A549 treated with Hydrocortisone at 1 μM for 4 hours (cell line): ENCODE measurements around the gene MARVELD3. TPM values are rescaled to one million over a fixed set of nuclear protein-coding genes. Genes with fewer than 3 reads are reported as not detected.

ENCODE experiments used
- total RNA-seq: library from RNA; stranded (reverse); fragments of 200-300 nt; extraction: Qiagen RNA extraction; gene quantifications from 5 replicates; pipeline ENCODE4 v1.2.3, GENCODE V29; 2022

MARVELD3 gene, protein sequence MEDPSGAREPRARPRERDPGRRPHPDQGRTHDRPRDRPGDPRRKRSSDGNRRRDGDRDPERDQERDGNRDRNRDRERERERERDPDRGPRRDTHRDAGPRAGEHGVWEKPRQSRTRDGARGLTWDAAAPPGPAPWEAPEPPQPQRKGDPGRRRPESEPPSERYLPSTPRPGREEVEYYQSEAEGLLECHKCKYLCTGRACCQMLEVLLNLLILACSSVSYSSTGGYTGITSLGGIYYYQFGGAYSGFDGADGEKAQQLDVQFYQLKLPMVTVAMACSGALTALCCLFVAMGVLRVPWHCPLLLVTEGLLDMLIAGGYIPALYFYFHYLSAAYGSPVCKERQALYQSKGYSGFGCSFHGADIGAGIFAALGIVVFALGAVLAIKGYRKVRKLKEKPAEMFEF
- 0.24 to 0.45 TPM (median 0.26 TPM) in 5 replicates for total RNA-seq

DNA sequence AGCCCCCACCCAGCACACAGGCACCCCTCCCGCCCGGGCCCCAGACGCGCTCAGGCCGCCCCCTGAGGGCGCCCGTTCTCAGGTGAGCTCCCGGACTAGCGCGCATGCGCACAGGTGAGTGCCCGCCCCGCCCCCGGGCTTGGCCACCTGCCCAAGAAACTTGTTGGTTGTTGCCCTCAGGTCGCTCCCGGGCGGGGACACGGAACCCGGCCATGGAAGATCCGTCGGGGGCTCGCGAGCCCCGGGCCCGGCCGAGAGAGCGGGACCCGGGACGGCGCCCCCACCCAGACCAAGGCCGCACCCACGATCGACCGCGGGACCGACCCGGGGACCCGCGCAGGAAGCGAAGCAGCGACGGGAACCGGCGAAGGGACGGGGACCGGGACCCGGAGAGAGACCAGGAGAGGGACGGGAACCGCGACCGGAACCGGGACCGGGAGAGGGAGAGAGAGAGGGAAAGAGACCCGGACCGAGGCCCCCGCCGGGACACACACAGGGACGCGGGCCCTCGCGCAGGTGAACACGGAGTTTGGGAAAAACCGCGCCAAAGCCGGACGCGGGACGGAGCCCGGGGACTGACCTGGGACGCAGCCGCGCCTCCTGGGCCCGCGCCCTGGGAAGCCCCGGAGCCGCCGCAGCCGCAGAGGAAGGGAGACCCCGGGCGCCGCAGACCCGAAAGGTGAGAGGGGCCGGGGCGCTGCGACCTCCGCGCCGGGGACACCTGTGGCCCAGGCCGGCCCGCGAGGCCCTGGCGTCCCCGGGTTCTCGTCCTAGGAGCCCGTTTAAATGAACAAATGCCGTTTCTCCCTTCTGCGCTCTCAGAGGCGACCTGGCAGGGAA is at the start of gene MARVELD3:
TSS of gene MARVELD3 (plus strand) at position 167 of the 840 bp plus-strand sequence. CDS start at position 213, 46 bp downstream.

DNA sequence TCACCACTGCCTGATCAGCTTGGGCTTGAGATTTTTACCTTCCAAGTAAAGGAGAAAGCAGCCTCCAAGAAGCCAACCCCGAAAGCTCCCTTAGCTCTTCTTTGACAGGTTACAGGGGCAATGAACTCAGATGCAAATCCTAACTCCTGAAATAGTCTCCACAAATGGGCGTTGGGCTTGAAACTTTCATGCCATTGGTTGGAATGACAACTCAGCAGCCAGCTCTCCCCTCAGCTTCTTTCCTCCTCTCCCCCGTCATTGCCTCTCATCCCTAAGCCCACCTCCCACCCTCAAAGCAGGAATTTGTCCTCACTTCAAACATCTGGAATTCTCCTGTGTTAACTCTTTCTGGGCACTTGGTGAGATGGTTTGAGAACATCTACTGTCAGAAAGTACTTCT is 49.0 kb upstream of the MARVELD3 start, which contains the start of gene TAT:
TSS of gene TAT (minus strand) at position 122 of the 400 bp plus-strand sequence. CDS start 677 bp downstream, outside the sequence.

Other genes with a start within 250 kb of the MARVELD3 start
- not detected in 5 replicates for gene TLE7, start 184.1 kb upstream of the MARVELD3 start, total RNA-seq
- 5.2 to 7.9 TPM (median 5.8 TPM) in 5 replicates for gene ZNF23, start 163.9 kb upstream of the MARVELD3 start, total RNA-seq
- 1.5 to 2.9 TPM (median 1.9 TPM) in 5 replicates for gene ZNF19, start 136.9 kb upstream of the MARVELD3 start, total RNA-seq
- 0.05 to 0.09 TPM (median 0.08 TPM) in 3 of 5 replicates, not detected in the others for gene CHST4, start 99.8 kb upstream of the MARVELD3 start, total RNA-seq
- 0.03 to 0.06 TPM (median 0.05 TPM) in 4 of 5 replicates, not detected in the other for gene TAT, start 49.1 kb upstream of the MARVELD3 start, total RNA-seq
- gene PHLPP2, start 98.5 kb downstream of the MARVELD3 start, total RNA-seq: 10.2 to 14.5 TPM (median 10.7 TPM) in 5 replicates
- 40.1 to 53.2 TPM (median 44.1 TPM) in 5 replicates for gene AP1G1, start 182.7 kb downstream of the MARVELD3 start, total RNA-seq
- 13.7 to 21.8 TPM (median 17.5 TPM) in 5 replicates for gene ATXN1L, start 219.8 kb downstream of the MARVELD3 start, total RNA-seq